ENCODE results near the gene SPEG. TPM values are rescaled to one million over a fixed set of nuclear protein-coding genes. Genes with fewer than 3 reads are reported as not detected.
"Not testable (repeated sequence)": the region's sequence is repeated elsewhere in the genome, so short reads cannot be mapped to it uniquely, and the experiment has no call there.

The SPEG gene
- total RNA-seq, 2 donors from 2014 or later = 175 to 217 TPM

DNA sequence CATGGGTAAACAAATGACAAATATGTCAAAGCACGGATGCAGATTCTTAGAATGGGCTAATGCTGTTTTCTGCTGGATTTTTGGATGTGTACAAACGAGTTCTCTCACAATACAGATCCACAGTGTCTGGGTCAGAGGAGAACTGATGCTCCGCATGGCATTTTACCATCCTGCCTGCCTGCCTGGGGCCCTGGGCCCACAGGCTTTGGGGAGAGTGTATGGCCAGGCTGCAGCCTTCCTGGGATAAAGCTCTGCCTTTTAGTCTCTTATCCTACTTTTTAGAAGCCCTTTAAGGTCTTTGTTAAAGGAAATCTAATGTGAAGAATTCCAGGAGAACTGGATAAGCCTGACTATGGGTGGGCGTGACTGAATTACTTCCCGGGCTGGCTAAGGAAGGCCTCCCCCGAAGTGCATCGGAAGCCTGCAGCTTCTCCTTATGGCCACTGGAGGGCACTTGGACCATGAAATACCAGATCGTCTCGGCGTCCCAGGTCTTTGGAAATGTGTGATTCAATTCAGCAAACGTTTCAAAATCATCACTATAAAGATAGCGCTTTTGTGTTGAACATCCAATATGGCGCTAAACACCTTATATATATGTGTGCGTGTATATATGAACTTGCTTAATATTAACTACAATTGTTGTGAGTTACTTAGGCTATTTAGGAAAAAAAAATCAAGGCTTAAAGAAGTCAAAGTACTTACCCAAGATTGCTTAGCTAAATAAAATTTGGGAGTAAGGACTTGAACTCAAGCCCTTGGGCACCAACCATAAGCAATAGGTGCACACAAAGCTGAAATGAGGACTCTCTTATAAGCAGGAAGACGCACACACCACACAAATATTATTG, 31.8 kb upstream of the SPEG start:
- intact Hi-C loops (cut with DNase I) = loop anchor here (2.0 to 10.0 kb wide), 3 partner anchors 72 to 128 kb away; no protein-coding TSS in a partner anchor
- DNase-seq (ENCODE audit: low spot score) = peak; percentile 85

DNA sequence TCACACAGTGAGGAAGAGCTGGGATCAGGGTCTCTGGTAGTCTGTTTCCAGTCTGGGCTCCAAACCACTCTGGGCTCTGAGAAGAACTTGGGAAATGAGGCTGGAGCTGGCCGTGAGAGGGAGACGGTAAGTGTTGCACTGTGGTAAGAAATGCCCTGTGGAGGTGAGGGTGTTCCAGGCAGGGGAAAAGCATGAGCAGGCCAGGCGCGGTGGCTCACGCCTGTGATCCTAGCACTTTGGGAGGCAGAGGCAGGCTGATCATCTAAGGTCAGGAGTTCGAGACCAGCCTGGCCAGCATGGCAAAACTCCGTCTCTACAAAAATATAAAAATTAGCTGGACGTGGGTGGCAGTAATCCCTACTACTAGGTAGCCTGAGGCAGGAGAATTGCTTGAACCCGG, 30.8 kb upstream of the SPEG start:
- peak; percentile 20 for DNase-seq (ENCODE audit: low spot score)
- intact Hi-C loops (cut with DNase I) = loop anchor here (2.0 to 10.0 kb wide), 4 partner anchors 15 to 127 kb away; partner anchors contain the start of gene DES (in 1 of the 2)

- peak; percentile 83 for DNase-seq (ENCODE audit: low spot score)
- intact Hi-C loops (cut with DNase I) = loop anchor here (2.0 to 10.0 kb wide), 3 partner anchors 14 to 123 kb away; partner anchors contain the start of gene DES (in 1 of the 2)
These were observed 30.2 kb upstream of the SPEG start for GRCh38 chr2:219404291-219404910.

- DNase-seq (ENCODE audit: low spot score) = peak; percentile 78
- intact Hi-C loops (cut with DNase I) = loop anchor here (2.0 to 10.0 kb wide), 3 partner anchors 14 to 122 kb away; partner anchors contain the start of gene DES (in 1 of the 2)
These were observed 29.7 kb upstream of the SPEG start for GRCh38 chr2:219404954-219405353.

- intact Hi-C loops (cut with DNase I) = loop anchor here in 1 of 2 donors (2.0 to 10.0 kb wide), 2 partner anchors 13 to 69 kb away; partner anchors contain the start of gene DES
- peak; percentile 52 for DNase-seq (ENCODE audit: low spot score)
These were observed 29.2 kb upstream of the SPEG start for GRCh38 chr2:219405451-219405850.

DNA sequence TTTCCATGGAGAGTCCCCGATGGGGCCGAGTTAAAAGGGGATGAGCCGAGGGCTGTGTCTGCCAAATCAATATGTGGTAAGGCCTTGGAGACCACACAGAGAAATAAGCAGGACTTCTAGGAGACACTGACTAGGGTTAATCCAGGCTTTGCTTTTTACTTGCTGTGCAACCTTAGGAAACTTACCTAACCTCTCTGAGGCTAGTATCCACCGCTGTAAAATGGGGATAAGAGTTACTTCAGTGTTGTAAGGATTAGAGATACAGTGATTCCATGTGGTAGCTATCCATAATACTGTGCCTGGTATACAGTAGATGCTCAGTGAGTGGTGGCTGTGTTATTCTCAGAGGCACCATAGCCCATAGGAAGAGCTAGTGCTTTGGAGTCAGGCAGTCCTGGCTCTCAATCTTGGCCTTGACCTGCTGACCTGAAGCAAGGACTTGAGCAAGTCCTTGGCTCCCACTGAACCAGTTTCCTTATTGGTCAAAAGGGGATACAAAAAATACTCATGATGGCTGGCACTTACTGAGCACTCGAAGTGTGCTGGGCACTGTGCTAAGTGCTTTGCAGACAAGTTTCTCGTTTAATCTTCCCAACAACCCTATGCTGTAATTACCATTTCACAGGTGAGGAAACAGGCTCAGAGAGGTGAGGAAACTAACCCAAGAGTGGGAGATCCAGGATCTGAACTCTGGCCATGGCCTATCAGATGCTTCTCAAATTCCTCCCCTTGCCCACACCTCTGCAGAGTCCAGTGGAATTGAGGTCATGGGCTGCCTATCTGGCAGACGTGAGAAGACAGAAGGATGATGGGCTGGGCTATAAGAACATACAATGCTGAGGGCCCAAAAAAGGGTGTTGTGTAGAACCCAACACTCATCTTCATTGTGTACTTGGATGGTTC, 28.4 kb upstream of the SPEG start:
- DNase-seq (ENCODE audit: low spot score) = peak; percentile 14
- intact Hi-C loops (cut with DNase I) = loop anchor here in 1 of 2 donors (2.0 to 10.0 kb wide), 2 partner anchors 13 to 69 kb away; partner anchors contain the start of gene DES

DNA sequence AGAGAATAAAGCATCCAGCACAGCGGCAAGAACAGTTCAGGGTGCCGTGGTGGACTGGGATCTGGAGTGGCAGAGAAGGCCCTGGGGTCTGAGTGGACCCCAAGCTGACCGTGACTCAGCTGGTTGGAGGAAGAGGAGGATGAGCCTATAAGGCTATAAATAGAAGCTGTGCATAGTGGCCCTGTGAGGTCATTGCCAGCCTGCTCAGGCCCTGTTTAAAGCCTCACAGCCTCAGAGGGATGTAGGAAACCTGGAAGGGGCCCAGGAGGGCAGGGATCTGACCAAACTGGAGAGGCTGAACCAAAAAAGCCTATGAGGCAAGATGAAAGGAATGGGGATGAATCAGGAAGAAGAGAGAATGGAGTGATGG, 27.8 kb upstream of the SPEG start:
- intact Hi-C loops (cut with DNase I) = loop anchor here in 1 of 2 donors (10.0 kb wide), 1 partner anchor 68 kb away; no protein-coding TSS in a partner anchor
- DNase-seq (ENCODE audit: low spot score) = peak; percentile 91

DNA sequence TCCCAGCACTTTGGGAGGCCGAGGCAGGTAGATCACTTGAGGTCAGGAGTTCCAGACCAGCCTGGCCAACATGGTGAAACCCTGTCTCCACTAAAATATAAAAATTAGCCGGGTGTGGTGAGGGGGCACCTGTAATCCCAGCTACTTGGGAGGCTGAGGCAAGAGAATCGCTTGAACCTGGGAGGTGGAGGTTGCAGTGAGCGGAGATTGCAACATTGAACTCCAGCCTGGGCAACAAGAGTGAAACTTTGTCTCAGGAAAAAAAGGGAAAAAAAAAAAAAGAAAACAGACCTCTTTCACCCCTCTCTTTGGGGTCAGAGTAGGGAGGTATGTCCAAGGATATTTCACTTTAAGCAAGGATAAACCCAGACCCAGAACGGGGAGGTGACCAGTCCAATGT, 27.3 kb upstream of the SPEG start:
- DNase-seq (ENCODE audit: low spot score) = not testable (repeated sequence)
- intact Hi-C loops (cut with DNase I) = loop anchor here in 1 of 2 donors (10.0 kb wide), 1 partner anchor 67 kb away; no protein-coding TSS in a partner anchor

- peak; percentile 75 for DNase-seq (ENCODE audit: low spot score)
- intact Hi-C loops (cut with DNase I) = loop anchor here in 1 of 2 donors (10.0 kb wide), 1 partner anchor 67 kb away; no protein-coding TSS in a partner anchor
These were observed 26.4 kb upstream of the SPEG start for GRCh38 chr2:219408204-219408603.

GRCh38 chr2:219408631-219409030, 26.0 kb upstream of the SPEG start:
- DNase-seq (ENCODE audit: low spot score) = peak; percentile 82
- intact Hi-C loops (cut with DNase I) = loop anchor here in 1 of 2 donors (10.0 kb wide), 1 partner anchor 66 kb away; no protein-coding TSS in a partner anchor

DNA sequence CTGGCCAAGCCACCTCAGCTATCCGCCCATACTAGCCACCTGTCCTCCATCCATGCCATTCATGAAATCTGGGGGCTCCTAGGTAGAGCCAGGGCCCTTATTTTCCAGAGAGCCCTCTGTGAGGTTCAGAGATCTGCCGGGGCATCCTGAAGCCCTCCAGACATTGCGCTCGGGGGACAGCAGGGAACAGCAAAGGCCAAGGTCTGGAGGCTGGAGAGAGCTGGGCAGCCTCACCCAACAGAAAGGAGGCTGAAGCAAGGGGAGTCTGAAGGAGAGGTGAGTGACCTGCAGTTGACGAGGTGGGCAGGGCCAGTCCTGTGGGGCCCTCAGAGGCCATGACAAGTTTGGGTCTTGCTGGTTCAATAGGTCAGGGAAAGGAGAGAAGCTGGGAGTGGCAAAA, 25.0 kb upstream of the SPEG start:
- peak; percentile 55 for DNase-seq (ENCODE audit: low spot score)
- intact Hi-C loops (cut with DNase I) = loop anchor here in 1 of 2 donors (10.0 kb wide), 1 partner anchor 65 kb away; no protein-coding TSS in a partner anchor

GRCh38 chr2:219410390-219410789, 24.3 kb upstream of the SPEG start:
- intact Hi-C loops (cut with DNase I) = no loop called here
- DNase-seq (ENCODE audit: low spot score) = peak; percentile 29

DNA sequence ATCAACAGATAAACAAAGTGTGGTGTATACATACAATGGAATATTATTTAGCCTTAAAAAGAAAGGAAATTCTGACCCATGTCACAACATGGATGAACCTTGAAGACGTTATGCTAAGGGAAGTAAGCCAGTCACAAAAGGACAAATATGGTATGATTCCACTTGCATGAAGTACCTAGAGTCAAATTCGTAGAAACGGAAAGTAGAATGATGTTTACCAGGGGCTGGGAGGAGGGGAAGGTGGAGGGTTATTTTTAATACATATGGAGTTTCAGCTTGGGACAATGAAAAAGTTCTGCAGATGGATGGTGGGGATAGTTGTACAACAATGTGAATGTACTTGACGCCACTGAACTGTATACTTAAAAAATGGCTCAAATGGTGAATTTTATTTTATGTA, 19.8 kb upstream of the SPEG start:
- intact Hi-C loops (cut with DNase I) = no loop called here

DNA sequence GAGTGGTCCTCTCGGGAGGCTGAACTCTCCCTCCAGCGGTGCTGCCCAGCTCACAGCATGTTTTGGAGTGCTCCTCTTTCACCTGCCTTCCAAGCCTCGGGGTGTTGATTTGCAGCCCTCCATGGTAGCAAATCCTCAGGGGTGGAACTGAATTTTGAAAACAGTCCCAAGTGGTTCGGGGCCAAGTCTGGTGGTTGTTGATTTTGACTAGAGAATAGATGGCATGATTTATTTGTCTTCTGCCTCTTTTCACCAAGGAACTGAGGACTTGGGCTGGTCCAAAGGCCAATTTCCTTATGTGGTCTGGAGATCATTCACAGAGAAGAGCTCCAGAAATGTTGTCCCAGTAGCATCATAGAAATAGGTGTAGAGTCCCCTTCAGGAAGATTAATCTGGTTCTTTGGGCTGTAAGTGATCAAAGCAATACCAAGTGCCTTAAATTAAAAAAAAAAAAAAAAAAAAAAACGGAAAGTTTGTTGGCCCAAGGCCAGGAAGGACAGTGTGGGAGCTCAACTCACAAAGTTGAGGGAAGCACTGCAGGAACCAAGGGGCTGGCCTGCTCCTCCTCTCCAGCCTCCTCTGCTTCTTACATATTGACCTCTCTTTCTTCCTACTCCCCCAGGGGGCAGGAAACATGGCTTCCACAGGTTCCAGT, 18.9 kb upstream of the SPEG start:
- intact Hi-C loops (cut with DNase I) = no loop called here
- DNase-seq (ENCODE audit: low spot score) = peak; percentile 35

More for the DNA sequence above, 19.8 kb upstream of the SPEG start:
- DNase-seq (ENCODE audit: low spot score) = no peak

DNA sequence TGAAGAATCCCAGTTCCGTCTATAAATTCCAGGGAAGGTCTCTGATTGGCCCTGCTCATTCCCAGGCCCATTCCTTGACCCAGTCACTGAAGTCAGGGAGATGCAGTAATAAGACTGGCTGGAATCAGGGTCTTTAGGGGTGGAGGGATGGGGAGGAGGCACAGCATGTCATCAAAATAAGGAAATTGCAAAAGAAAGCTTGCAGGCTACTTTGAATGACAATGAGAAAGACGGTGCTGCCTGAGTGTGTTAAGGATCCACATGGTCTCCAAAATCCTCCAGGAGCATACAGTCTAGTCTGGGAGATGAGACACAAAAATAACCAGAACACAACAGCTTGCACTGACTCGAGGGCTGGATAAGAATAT, 18.4 kb upstream of the SPEG start:
- no peak for DNase-seq (ENCODE audit: low spot score)
- intact Hi-C loops (cut with DNase I) = no loop called here

- intact Hi-C loops (cut with DNase I) = no loop called here
- no peak for DNase-seq (ENCODE audit: low spot score)
These were observed 17.7 kb upstream of the SPEG start for GRCh38 chr2:219416938-219417337.

GRCh38 chr2:219417374-219417773, 17.3 kb upstream of the SPEG start:
- DNase-seq (ENCODE audit: low spot score) = no peak
- intact Hi-C loops (cut with DNase I) = no loop called here
